Neuronal stem cell (in vitro differentiated cells): ENCODE data around the gene SNX19.

Source experiments
- DNase-seq: peaks from one replicate; pipeline ENCODE4 v3.0.0-alpha.2; 2013; ENCODE audit warnings: low spot score
- H2AFZ ChIP-seq: one replicate; pipeline ENCODE4 v1.6.1; 2013; ENCODE audit warnings: mild to moderate bottlenecking, low read length, inconsistent platforms
- H2AK5ac ChIP-seq: 2 replicates; pipeline ENCODE4 v1.6.1; 2013; ENCODE audit warnings: low read depth, mild to moderate bottlenecking, inconsistent platforms, low read length, moderate library complexity, mixed read lengths
- H2BK120ac ChIP-seq: 2 replicates; pipeline ENCODE4 v1.6.1; 2013; ENCODE audit warnings: low read depth, mild to moderate bottlenecking, inconsistent platforms, low read length, moderate library complexity, mixed read lengths
- H2BK12ac ChIP-seq: one replicate; pipeline ENCODE4 v1.6.1; 2013; ENCODE audit warnings: low read length, inconsistent platforms
- H2BK15ac ChIP-seq: 2 replicates; pipeline ENCODE4 v1.6.1; 2013; ENCODE audit warnings: mild to moderate bottlenecking, low read length, inconsistent platforms, mixed read lengths
- H2BK5ac ChIP-seq: one replicate; pipeline ENCODE4 v1.6.1; 2013; ENCODE audit warnings: inconsistent platforms, mild to moderate bottlenecking, low read length, moderate library complexity
- H3K14ac ChIP-seq: one replicate; pipeline ENCODE4 v1.6.1; 2013; ENCODE audit warnings: low read length, inconsistent platforms
- H3K18ac ChIP-seq: 2 replicates; pipeline ENCODE4 v1.6.1; 2013; ENCODE audit warnings: low read length, inconsistent platforms
- H3K23ac ChIP-seq: 2 replicates; pipeline ENCODE4 v1.6.1; 2013; ENCODE audit warnings: low read depth, mild to moderate bottlenecking, mixed read lengths, low read length, inconsistent platforms; ENCODE audit not compliant: poor library complexity
- H3K27ac ChIP-seq: replicated peaks from 3 replicates; pipeline ENCODE4 v1.5.1; 2013; ENCODE audit warnings: low read length, inconsistent platforms
- H3K27me3 ChIP-seq, 3 experiments: 2 replicates each; pipeline ENCODE4 v1.6.1; 2013; ENCODE audit warnings: low read length in 3 of 3, mild to moderate bottlenecking in 2 of 3, inconsistent platforms in 1 of 3, low read depth in 1 of 3, mixed read lengths in 1 of 3, moderate library complexity in 1 of 3; ENCODE audit not compliant: control insufficient read depth in 3 of 3, insufficient read depth in 3 of 3
- H3K36me3 ChIP-seq, 2 donors: replicated peaks in 1 of 2; 2 replicates each; pipeline ENCODE4 v1.6.1; 2013; ENCODE audit warnings: low read length in 2 of 2; ENCODE audit not compliant: control insufficient read depth in 2 of 2, insufficient read depth in 2 of 2
- H3K4ac ChIP-seq: 2 replicates; pipeline ENCODE4 v1.6.1; 2013; ENCODE audit warnings: inconsistent platforms, mild to moderate bottlenecking, low read length, moderate library complexity
- H3K4me1 ChIP-seq, 2 donors: 1 replicate in 1 of 2; 2 replicates in 1 of 2; pipeline ENCODE4 v1.6.1; 2013; ENCODE audit warnings: low read length in 2 of 2, low read depth in 1 of 2; ENCODE audit not compliant: control insufficient read depth in 2 of 2, insufficient read depth in 1 of 2
- H3K4me2 ChIP-seq: one replicate; pipeline ENCODE4 v1.6.1; 2013; ENCODE audit warnings: mild to moderate bottlenecking, low read length, inconsistent platforms; ENCODE audit not compliant: insufficient read depth, poor library complexity, severe bottlenecking
- H3K4me3 ChIP-seq, 2 donors: 2 replicates each; pipeline ENCODE4 v1.5.1; 2013; ENCODE audit warnings: low read length in 2 of 2, mild to moderate bottlenecking in 2 of 2, inconsistent platforms in 1 of 2, moderate library complexity in 1 of 2
- H3K79me1 ChIP-seq: one replicate; pipeline ENCODE4 v1.6.1; 2013; ENCODE audit warnings: low read depth, mild to moderate bottlenecking, inconsistent platforms, low read length, moderate library complexity
- H3K9ac ChIP-seq: one replicate; pipeline ENCODE4 v1.6.1; 2013; ENCODE audit warnings: mild to moderate bottlenecking, low read depth, low read length, inconsistent platforms; ENCODE audit not compliant: poor library complexity
- H3K9me3 ChIP-seq, 2 donors: replicated peaks in 1 of 2; 2 replicates each; pipeline versions ENCODE3 to v1.6.1; 2013; ENCODE audit warnings: low read length in 2 of 2, mild to moderate bottlenecking in 2 of 2, inconsistent platforms in 1 of 2, low read depth in 1 of 2, mixed read lengths in 1 of 2, moderate library complexity in 1 of 2; ENCODE audit not compliant: control insufficient read depth in 2 of 2, insufficient read depth in 1 of 2
- H4K8ac ChIP-seq: one replicate; pipeline ENCODE4 v1.6.1; 2013; ENCODE audit warnings: low read depth, mild to moderate bottlenecking, inconsistent platforms, low read length, moderate library complexity
- H4K91ac ChIP-seq: one replicate; pipeline ENCODE4 v1.6.1; 2013; ENCODE audit warnings: low read length, low read depth, mild to moderate bottlenecking, inconsistent platforms; ENCODE audit not compliant: poor library complexity
- WGBS, 2 donors: extraction: QIAGEN DNeasy Blood & Tissue Kit; methylation state at CpG; one replicate each; pipeline ENCODE4 v1.1.7; 2013; ENCODE audit warnings: missing lambda C conversion rate in 2 of 2, mixed read lengths in 1 of 2; ENCODE audit not compliant: insufficient read length in 2 of 2, insufficient replicate concordance in 1 of 2; ENCODE audit errors: extremely low coverage in 2 of 2; 5-methylcytosine and 5-hydroxymethylcytosine counted together

Gene SNX19

DNA sequence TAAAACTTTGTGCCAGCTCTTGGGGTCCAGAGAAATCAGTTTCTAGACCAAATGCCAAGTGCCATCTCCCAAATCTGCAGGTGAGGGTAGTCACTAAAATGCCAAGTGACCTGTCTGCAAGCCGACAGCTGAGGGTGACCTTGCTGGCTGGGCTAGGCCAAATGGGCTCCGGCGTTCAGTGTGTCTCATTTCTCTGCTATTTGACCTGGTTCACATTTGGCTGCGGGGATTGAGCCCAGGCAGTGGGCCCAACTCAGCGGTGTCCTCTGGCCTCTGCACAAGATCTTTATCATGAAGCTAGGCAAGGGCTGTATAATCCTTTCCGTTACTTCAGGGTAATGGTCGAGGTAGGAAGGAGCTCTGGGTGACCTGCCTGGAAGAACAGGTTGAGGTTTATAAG, 87.5 kb downstream of the SNX19 start:
- Histone ChIP-seq H2BK5ac (no peak overlapping the region), H3K36me3 (no peaks in the 10 kb centered on the region), H3K23ac (no peak overlapping the region), H3K4me2 (no peak overlapping the region), H3K9me3 (no peaks in the 10 kb centered on the region), H3K4me3 (no peak overlapping the region), H4K91ac (no peak overlapping the region), H3K27me3 (peaks cover 0 to 5% (median 0%) of the 10 kb centered on the region in 3 experiments), H2AK5ac (no peak overlapping the region), H2AFZ (no peak overlapping the region), H3K14ac (no peak overlapping the region), H3K4ac (no peak overlapping the region), H2BK15ac (no peak overlapping the region), H3K4me1 (peaks cover 18% of the 10 kb centered on the region in 2 donors), H4K8ac (no peak overlapping the region), H3K9ac (no peak overlapping the region), H2BK120ac (no peak overlapping the region), H3K27ac (no peak overlapping the region), H2BK12ac (no peak overlapping the region), H3K79me1 (no peaks in the 10 kb centered on the region), H3K18ac (no peak overlapping the region)
- no CpG with 5 or more reads among the region's 7 CpGs for WGBS, 2 donors
- no peak for DNase-seq

DNA sequence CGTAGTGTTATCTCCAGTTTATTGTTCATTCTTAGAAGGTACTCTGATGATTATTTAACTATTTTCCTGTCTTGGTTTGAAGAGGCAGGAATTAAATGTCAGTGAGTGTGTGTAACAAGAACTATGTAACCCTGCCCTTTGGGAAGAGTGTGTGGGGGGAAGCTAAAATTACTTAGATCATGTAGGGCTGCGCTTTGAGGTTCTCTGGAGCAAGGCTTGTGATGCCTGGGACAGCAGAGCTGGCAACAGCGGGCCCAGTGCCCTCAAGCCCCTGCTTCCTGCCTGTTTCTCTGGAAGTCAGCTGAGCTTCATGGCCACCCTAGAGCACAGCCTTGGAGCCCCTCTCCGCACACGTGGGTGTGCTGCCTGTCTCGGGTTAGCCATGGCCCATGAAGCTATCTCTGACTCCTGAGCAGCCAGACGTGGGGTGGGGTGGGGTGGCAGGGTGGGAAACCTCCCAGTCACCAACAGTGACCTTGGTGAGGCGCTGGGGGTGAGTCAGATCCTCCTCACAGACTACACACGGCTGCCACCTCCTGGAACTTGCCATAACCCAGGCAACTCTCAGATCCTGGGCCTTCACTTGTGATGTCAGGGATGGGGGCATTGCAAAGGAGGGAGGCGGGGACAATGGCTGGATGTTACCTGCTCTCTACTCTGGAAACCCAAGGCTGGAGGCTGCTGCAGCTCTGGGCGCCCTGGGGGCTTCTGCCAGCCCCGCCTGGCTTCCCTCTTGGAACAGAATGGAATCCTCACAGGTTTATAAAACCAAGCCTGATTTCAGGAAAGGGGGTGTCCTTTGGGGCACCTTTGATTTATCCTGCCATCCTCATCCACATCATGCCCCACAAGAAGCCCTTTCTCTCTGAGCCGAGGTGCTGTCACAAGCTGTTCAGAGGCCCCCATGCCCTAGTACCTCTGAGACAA, 88.6 kb downstream of the SNX19 start:
- H3K79me1 ChIP-seq, result no peaks in the 10 kb centered on the region
- H2BK120ac ChIP-seq, result no peak overlapping the region
- no peak overlapping the region for H2BK5ac ChIP-seq
- peaks cover 18% of the 10 kb centered on the region in 2 donors for H3K4me1 ChIP-seq
- H2BK12ac ChIP-seq, result no peak overlapping the region
- H4K8ac ChIP-seq, result no peak overlapping the region
- peak overlapping the region; percentile 73 for H3K18ac ChIP-seq
- H3K23ac ChIP-seq, result peak overlapping the region; percentile 21
- H3K36me3 ChIP-seq, result no peaks in the 10 kb centered on the region
- no peak overlapping the region for H2BK15ac ChIP-seq
- no peak overlapping the region for H3K4ac ChIP-seq
- no peaks in the 10 kb centered on the region for H3K9me3 ChIP-seq
- no peak overlapping the region for H3K27ac ChIP-seq
- H2AFZ ChIP-seq, result peak overlapping the region; percentile 45
- H4K91ac ChIP-seq, result no peak overlapping the region
- H3K4me3 ChIP-seq, result no peak overlapping the region
- peak; percentile 40 for DNase-seq
- H2AK5ac ChIP-seq, result no peak overlapping the region
- peaks cover 0 to 5% (median 0%) of the 10 kb centered on the region in 3 experiments for H3K27me3 ChIP-seq
- H3K14ac ChIP-seq, result peak overlapping the region; percentile 48
- no peak overlapping the region for H3K9ac ChIP-seq
- WGBS, 2 donors, result no CpG with 5 or more reads among the region's 13 CpGs
- no peak overlapping the region for H3K4me2 ChIP-seq

DNA sequence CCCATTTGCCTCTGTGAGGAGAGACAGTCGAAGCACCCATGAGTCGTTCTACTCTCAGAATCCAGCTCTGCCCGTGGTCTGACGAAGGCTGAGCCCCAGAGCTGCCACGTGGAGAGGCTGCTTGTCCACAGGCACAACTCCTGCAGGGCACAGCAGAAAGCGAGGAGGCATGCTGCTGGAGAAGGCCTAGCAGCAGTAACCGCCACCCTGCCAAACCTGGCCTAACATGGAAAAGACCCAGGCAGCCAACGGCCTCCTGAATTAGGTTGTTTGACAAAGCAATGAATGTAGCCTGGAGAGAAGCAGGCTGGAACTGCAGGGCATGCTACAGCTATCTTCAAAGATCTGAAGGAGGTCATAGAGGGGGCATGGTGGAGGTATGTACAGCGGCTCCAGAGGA, 89.7 kb downstream of the SNX19 start:
- DNase-seq, result no peak
- Histone ChIP-seq H3K4me3 (no peak overlapping the region), H3K4ac (no peak overlapping the region), H3K4me2 (no peak overlapping the region), H2BK120ac (no peak overlapping the region), H2AFZ (no peak overlapping the region), H3K4me1 (peaks cover 13 to 14% of the 10 kb centered on the region in 2 donors), H3K9ac (no peak overlapping the region), H2BK12ac (no peak overlapping the region), H3K9me3 (no peaks in the 10 kb centered on the region), H3K27ac (no peak overlapping the region), H3K36me3 (no peaks in the 10 kb centered on the region), H2BK5ac (no peak overlapping the region), H3K27me3 (peaks cover 0 to 5% (median 0%) of the 10 kb centered on the region in 3 experiments), H3K14ac (no peak overlapping the region), H4K8ac (no peak overlapping the region), H3K79me1 (no peaks in the 10 kb centered on the region), H4K91ac (no peak overlapping the region), H2AK5ac (no peak overlapping the region), H3K18ac (no peak overlapping the region), H2BK15ac (no peak overlapping the region), H3K23ac (no peak overlapping the region)
- WGBS, 2 donors, result no CpG with 5 or more reads among the region's 9 CpGs

DNA sequence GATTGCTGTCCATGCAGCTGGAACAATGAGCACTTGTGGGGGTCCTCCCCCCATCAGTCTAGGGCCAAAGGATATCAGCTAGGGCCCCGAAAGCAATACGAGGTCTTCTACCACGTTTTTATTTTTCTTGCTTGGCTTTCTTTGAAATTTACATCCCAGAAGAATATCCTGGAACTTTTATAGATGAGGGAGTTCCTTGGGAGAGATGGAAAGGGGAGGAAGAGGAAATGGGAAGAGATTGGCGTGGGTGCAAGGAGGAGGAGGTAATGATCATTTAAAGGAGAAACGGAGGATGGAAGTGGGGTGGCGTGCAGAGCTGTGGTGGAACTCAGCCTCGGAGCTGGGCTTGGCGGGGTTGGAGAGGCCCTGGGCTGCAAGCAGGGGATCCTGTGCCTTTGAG, 90.3 kb downstream of the SNX19 start:
- H2AK5ac ChIP-seq, result no peak overlapping the region
- H2BK15ac ChIP-seq, result no peak overlapping the region
- no peak overlapping the region for H3K9ac ChIP-seq
- H3K14ac ChIP-seq, result no peak overlapping the region
- H3K4ac ChIP-seq, result no peak overlapping the region
- no peaks in the 10 kb centered on the region for H3K36me3 ChIP-seq
- H3K27me3 ChIP-seq, result peaks cover 0 to 5% (median 0%) of the 10 kb centered on the region in 3 experiments
- no peak overlapping the region for H3K4me2 ChIP-seq
- no peak overlapping the region for H4K8ac ChIP-seq
- H3K18ac ChIP-seq, result no peak overlapping the region
- no peaks in the 10 kb centered on the region for H3K79me1 ChIP-seq
- no peak overlapping the region for H2BK12ac ChIP-seq
- no peaks in the 10 kb centered on the region for H3K9me3 ChIP-seq
- H3K27ac ChIP-seq, result no peak overlapping the region
- peaks cover 8 to 9% of the 10 kb centered on the region in 2 donors for H3K4me1 ChIP-seq
- no peak overlapping the region for H2BK120ac ChIP-seq
- H3K23ac ChIP-seq, result no peak overlapping the region
- H2AFZ ChIP-seq, result peak overlapping the region; percentile 33
- no peak overlapping the region for H3K4me3 ChIP-seq
- no peak overlapping the region for H2BK5ac ChIP-seq
- no peak for DNase-seq
- no peak overlapping the region for H4K91ac ChIP-seq
- no CpG with 5 or more reads among the region's 8 CpGs for WGBS, 2 donors
